ENCODE results near the gene DGKI.

GRCh38 chr7:137656850-137657232 is 189.9 kb downstream of the DGKI start:
- TF ChIP-seq CTCF (IDR thresholded peaks at IDR 0.05) (no peak), EZH2 (IDR thresholded peaks at IDR 0.05) (no peak), EZH2phosphoT487 (IDR thresholded peaks at IDR 0.05) (no peak)

Measured in neural progenitor cell (in vitro differentiated cells).